Measurements from ENCODE around the gene METTL9.

- TF ChIP-seq ZNF175 (tag by site-specific recombination; IDR thresholded peaks at IDR 0.05) (no peak), GLI4 (tag by site-specific recombination; IDR thresholded peaks at IDR 0.05) (no peak), CTCF (tag by site-specific recombination; IDR thresholded peaks at IDR 0.05) (no peak)
These were observed 55.1 kb downstream of the METTL9 start for GRCh38 chr16:21654466-21654865.
